Measurements from ENCODE around the gene NPAS3. TPM values are rescaled to one million over a fixed set of nuclear protein-coding genes. Genes with fewer than 3 reads are reported as not detected.

The NPAS3 gene
- total and polyA plus RNA-seq, 2 of the 8 experiments (the other 6 are each of a cell fraction or from before 2014, with no cell fraction given): 0.11 to 0.60 TPM

GRCh38 chr14:32998433-32998832 lies 59.8 kb downstream of the NPAS3 start:
- H3K79me1 ChIP-seq (ENCODE audit: low read depth, low read length): no peaks in the 10 kb centered on the region
- POLR2A ChIA-PET (ENCODE audit: partially characterized antibody): no interaction called here
- CTCF ChIA-PET (ENCODE audit: partially characterized antibody): interaction anchor here (1.0 kb wide), 1 partner anchor 423 kb away, joined by 3 read pairs; no protein-coding TSS in a partner anchor
- H4K20me1 ChIP-seq (replicated peaks in 1 of 2; ENCODE audit: control insufficient read depth in 1 of 2, insufficient read depth in 2 of 2, low read length in 2 of 2): no peaks in the 10 kb centered on the region
- no peak for FAIRE-seq
- no peak overlapping the region for H3K4ac ChIP-seq (replicated peaks; ENCODE audit: insufficient read length, low read depth, low read length)
- no peak overlapping the region for H3K18ac ChIP-seq (ENCODE audit: extremely low read depth, low read length)
- H3K79me2 ChIP-seq (ENCODE audit: control insufficient read depth in 1 of 2, insufficient read depth in 2 of 2, low read length in 2 of 2): no peaks in the 10 kb centered on the region
- H2BK5ac ChIP-seq (ENCODE audit: low read depth, low read length): no peak overlapping the region
- no peak overlapping the region for H2BK120ac ChIP-seq (replicated peaks; ENCODE audit: low read depth, low read length)
- no peaks in the 10 kb centered on the region for H3K36me3 ChIP-seq (ENCODE audit: control insufficient read depth in 2 of 4, insufficient read depth in 4 of 4, low read length in 3 of 4)
- no peak overlapping the region for H3K4me3 ChIP-seq (ENCODE audit: extremely low read depth in 1 of 4, insufficient read depth in 2 of 4, low read depth in 3 of 4, low read length in 4 of 4)
- no peak overlapping the region for H2AFZ ChIP-seq (ENCODE audit: low read length)
- no peak overlapping the region for H2BK20ac ChIP-seq (ENCODE audit: low read length)
- H3K4me1 ChIP-seq (replicated peaks in 1 of 4; ENCODE audit: control insufficient read depth in 3 of 4, insufficient read depth in 4 of 4, low read length in 3 of 4): no peaks in the 10 kb centered on the region; a peak in 1 of 7 replicates
- H4K8ac ChIP-seq (ENCODE audit: extremely low read depth, insufficient read depth, low read length): no peak overlapping the region
- no peak overlapping the region for H3K23ac ChIP-seq (ENCODE audit: insufficient read length)
- no peak overlapping the region for H3K9ac ChIP-seq (replicated peaks in 1 of 4; ENCODE audit: extremely low read depth in 1 of 4, low read depth in 3 of 4, low read length in 3 of 4)
- no peak for DNase-seq (ENCODE audit: low read depth in 1 of 2, low spot score in 2 of 2)
- H3K9me3 ChIP-seq (ENCODE audit: insufficient read depth in 2 of 2, low read depth in 1 of 2, low read length in 1 of 2): peaks cover 4 to 5% of the 10 kb centered on the region in 2 experiments; a peak in 2 of 4 replicates
- no peak overlapping the region for H4K91ac ChIP-seq (replicated peaks; ENCODE audit: insufficient read length, low read length)
- no peaks in the 10 kb centered on the region for H3K27me3 ChIP-seq (replicated peaks in 1 of 4; ENCODE audit: control insufficient read depth in 3 of 4, extremely low read depth in 1 of 4, insufficient read depth in 3 of 4, low read length in 3 of 4)
- H3K56ac ChIP-seq (replicated peaks; ENCODE audit: insufficient read length, low read depth, low read length): no peak overlapping the region
- TF ChIP-seq E2F6 (IDR thresholded peaks at IDR 0.05): no peak
- no peak for TF ChIP-seq RBBP5 (IDR thresholded peaks at IDR 0.05; ENCODE audit: borderline replicate concordance, low read depth, low read length)
- peak; percentile 23 to 37 for TF ChIP-seq RAD21 (IDR thresholded peaks at IDR 0.05 in 1 of 2, conservative IDR thresholded peaks at IDR 0.05 in 1 of 2; ENCODE audit: low read depth in 2 of 2, low read length in 2 of 2)
- TF ChIP-seq JUND (IDR thresholded peaks at IDR 0.05; ENCODE audit: low read length): no peak
- TF ChIP-seq CBX8 (IDR thresholded peaks at IDR 0.05; ENCODE audit: borderline replicate concordance, low read depth, low read length): no peak
- no peak for TF ChIP-seq SIN3A (conservative IDR thresholded peaks at IDR 0.05 in 1 of 2, IDR thresholded peaks at IDR 0.05 in 1 of 2; ENCODE audit: low read depth in 1 of 2, low read length in 2 of 2)
- no peak for TF ChIP-seq TEAD4 (IDR thresholded peaks at IDR 0.05; ENCODE audit: low read depth, low read length)
- TF ChIP-seq POLR2A (IDR thresholded peaks at IDR 0.05; ENCODE audit: control extremely low read depth in 1 of 2, low read depth in 2 of 2, low read length in 2 of 2): no peak
- no peak for TF ChIP-seq ZNF274 (IDR thresholded peaks at IDR 0.05; ENCODE audit: borderline replicate concordance, extremely low read depth, low read length)
- TF ChIP-seq CTCF (IDR thresholded peaks at IDR 0.05; ENCODE audit: control extremely low read depth in 1 of 3, insufficient read depth in 1 of 3, low read depth in 1 of 3, low read length in 3 of 3): peak in 2 of 3 experiments; percentile 29 to 49; a peak in 2 of 4 replicates
- TF ChIP-seq KDM5A (IDR thresholded peaks at IDR 0.05; ENCODE audit: low read length): no peak
- no peak for TF ChIP-seq BRCA1 (IDR thresholded peaks at IDR 0.05; ENCODE audit: low read depth, low read length)
- no peak overlapping the region for H2BK15ac ChIP-seq (ENCODE audit: low read length)
- H2AK5ac ChIP-seq (ENCODE audit: low read depth, low read length): no peak overlapping the region
- H3K27ac ChIP-seq (ENCODE audit: low read depth, low read length): no peak overlapping the region
- H2BK12ac ChIP-seq (ENCODE audit: low read depth, low read length): no peak overlapping the region
- no peak overlapping the region for H4K5ac ChIP-seq (ENCODE audit: insufficient read length, low read depth, low read length)
- H3K4me2 ChIP-seq (ENCODE audit: insufficient read depth in 1 of 2, low read depth in 2 of 2, low read length in 2 of 2): no peak overlapping the region
- H3K23me2 ChIP-seq (ENCODE audit: low read depth, low read length): no peaks in the 10 kb centered on the region
- H3K14ac ChIP-seq (ENCODE audit: insufficient read length): no peak overlapping the region

All from H1 (cell line).